ENCODE measurements around the gene RPS6KB2.

RPS6KB2 gene

DNA sequence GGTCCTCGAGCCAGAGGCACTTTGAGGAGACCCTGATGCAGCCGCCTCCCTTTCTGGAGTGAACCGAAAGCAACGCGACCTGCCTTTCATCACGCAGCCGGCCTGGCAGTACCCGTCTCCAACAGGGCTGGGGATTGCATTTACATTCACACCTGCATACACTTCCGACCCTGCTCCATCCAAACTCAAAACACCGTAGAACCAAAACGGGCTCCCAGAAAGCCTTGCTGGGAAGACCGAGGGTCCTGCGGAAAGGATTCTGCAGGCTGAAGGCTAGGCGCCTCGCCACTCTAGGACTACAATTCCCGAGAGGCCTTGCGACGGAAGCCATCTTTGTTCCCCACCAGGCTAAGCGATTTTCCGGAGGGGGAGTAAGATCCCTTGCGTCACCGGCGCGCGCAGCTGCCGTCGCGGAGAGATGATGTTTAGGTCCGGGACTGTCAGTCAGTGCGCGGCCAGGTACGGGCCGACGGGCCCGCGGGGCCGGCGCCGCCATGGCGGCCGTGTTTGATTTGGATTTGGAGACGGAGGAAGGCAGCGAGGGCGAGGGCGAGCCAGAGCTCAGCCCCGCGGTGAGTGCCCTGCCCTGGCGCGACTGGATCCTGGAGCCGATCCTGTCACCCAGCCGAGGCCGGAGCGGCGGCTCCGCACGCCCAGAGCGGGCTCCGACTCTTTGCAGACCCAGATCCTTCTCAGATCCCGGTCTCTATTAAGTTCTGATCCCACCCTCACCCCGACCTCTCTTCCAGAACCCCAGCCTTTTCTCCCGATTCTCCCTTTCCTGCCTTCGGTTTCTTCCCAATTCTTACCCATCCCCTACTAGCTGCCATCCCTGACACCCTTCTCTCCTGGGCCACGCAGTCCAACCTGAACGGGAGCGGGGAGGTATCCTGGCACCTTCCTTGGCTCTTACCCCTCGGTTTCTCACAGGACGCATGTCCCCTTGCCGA lies at the start of gene RPS6KB2:
Gene RPS6KB2, plus strand, starts transcription at position 443 of the 950 bp plus-strand sequence. Its CDS starts 52 bp downstream, at position 495.
- peak; percentile 80 to 100 (median 96) for DNase-seq

DNA sequence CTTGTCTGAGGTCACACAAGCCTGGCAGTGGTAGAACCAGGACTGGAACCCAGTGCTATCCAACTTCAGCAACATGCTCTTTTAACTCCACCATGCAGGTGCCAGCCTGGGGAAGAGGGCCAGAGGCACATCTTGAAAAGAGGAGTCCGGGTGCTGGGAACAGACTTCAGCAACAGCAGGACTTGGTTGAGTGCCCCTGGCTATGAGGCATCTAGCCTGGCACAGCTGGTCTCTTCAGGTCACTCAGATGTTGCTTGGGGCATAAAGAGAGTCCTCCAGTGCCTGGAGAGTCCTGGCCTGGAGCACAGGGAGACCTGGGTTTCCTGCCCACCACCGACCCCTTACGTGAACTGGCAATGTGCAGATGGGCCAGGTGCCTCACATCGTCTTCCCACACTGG lies 49.8 kb upstream of the RPS6KB2 start:
- DNase-seq, result no peak

DNA sequence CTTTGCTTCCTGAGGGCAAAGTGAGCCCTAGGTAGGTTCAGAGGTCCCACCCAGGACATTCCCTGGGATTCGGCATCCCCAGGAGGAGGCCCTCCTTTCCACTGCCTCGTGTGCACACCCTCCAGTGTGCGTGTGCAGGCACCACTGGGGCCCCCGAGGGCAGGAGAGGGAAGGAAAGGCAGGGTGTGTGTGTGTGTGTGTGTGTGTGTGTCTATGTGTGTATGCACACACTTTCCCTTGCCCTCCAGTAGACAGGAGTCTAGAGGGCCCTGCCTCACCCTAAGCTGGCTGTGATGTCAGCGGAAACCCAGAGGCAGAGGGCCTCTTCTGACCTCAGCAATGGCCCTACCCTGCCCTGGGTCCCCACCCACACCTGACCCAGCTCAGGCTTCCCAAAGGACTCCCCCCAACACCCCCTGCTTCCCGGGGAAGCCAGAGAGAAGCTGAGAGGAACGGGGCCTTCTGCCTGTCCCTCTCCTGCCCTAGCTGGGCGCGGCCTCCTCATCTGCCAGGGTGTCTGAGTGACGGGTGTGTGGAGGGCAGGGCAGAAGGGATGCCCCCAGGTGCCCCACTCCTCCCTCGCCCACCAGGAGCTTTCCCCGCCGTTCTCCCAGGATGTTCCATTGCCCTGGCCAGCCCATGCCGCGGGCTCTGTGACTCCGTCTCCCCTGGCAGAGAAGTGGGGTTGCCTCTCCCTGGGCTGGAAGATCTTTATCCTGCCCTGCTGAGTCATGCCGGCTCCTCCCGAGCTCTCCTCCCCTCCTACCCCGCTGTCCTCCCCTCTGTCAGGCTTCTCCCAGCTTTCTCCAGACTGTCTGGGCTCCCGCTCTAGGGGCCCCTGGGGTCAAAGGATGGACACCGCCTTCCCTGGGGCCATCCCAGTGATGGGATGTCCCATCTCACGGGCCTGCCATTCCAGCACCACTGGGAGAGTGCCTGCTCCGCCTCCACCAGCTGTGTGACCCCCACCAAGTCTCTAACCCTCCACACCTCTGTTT lies 48.9 kb upstream of the RPS6KB2 start:
- no peak for DNase-seq

DNA sequence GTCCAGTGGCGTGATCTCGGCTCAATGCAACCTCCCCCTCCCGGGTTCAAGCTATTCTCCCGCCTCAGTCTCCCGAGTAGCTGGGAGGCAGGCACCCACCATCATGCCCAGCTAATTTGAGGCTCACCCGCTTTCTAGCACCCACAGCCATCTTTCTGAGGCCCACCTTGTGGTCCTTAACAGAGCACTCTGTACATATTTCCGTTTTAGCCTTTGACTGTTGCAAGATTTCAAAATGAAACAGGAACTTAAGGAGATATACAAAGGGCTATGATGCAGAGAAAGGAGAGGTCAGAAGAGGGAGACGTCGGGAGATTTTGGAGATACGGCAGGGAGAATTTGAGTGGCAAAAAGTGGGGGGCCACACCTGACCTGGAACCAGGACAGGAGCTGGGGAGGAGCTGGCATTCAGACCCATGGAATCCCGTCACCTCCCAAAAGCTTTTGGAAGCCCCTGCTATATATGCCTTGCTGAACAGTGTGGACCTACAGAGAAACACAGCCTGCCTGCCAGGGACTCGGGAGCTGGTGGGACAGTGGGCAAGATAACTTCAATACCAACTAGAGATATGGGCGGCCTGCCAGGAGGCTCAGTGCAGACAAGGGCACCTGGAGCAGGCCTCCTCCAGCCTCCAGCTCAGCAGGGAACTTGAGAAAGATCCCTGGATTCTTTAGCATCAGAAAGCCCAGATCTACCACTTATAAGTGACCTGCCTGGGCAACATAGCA lies 46.9 kb upstream of the RPS6KB2 start:
- no peak for DNase-seq

DNA sequence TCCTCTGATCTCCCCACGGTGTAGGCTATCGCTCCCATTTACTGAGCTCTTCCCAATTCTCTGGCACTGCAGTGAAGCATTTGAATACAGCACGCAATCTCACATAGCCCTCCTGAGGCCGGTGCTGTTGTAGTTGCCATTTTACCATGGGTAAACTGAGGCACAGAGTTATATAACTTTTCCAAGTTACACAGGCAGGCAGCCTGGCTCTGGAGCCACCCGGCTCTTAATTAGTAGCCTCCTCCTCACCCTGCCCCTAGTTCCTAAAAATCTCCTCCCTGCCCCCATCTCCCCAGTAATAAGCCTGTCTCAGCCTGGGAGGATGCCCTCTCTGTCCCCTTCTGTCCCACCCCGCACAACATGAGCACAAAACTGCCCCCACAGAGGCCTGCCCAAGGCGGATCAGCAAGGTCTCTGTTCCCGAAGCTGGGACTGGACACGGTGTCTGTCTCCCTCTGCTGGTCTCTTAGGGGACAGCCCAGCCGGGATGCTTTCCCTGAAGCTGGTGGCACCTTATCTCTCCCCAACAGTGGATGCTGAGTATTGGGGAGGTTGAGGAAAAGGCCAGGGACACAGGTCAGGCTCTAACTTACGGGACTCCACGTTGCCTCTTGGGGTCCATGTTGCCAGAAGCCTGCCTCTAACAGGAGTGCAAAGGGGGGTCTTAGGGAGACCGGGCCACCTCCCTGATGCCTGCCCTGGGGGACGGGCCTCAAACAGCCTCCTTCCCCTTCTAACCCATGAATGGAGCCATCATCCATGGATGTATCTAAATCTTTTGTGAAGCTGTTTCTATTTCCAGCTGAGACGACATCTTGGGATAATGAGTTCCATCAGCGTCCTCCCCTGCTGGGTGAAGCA lies 45.8 kb upstream of the RPS6KB2 start:
- DNase-seq, result peak in 55 of 58 donors; percentile 4 to 82 (median 63)

DNA sequence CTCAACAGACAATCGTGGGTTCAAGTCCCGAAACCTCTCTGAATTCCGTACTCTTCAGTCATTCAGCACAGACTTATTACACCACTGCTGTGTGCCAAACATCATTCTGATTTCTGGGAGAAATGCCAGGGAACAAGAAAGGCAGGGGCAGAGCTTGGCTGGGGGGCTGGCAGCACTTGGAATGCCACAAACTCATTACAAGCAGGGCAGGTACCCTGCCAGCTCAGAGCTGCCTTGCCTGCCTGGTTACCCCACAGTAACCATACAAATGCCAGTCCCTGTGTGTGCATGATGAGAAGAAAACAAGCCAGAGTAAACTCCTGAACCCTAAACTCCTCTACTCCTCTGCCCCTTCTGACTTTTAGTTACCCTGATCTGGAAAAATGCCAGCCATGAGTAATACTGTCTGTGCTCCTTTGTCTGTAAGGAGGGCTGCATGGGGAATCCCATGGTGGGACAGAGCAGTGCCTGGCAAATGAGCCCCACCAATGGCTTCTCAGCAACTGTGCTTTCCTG lies 43.4 kb upstream of the RPS6KB2 start:
- peak in 42 of 58 donors; percentile 22 to 85 (median 52) for DNase-seq

DNA sequence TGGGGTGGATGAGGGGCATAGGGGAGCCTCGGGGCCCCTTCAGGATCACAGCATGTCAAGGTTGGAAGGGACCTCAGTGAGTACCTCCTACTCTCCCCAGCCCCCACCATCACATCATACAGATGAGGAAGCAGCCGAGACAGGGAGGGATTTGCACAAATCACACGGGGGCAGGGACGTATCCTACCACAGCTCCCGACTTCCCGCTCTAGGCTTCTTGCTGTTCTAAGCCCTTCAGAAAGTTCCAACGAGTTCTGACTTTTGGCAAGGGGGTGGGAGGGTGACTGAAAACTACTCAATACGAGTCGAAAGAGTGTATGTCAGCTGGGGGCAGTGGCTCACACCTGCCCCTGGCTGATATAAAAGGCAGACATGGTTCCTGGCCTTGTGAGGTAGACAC lies 41.2 kb upstream of the RPS6KB2 start:
- no peak for DNase-seq

DNA sequence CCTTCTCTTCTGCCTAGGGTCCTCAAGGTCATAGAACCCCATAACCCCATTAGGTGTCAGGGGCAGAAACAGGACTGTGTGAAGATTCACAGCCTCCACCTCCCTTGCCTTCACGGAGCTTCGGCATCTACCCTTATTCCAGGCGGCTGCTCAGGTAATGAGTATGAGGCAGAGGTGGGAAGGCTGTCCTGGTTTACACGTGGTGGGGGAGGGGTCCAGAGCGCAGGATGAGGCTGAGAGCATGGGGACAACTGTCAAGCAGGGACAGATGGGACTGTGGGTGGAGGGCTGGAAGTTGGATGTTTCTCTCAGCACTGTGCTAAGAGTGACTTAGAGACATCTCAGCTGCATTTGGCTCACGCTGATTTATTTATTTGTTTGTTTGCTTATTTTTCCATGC lies 40.8 kb upstream of the RPS6KB2 start:
- DNase-seq, result no peak

DNA sequence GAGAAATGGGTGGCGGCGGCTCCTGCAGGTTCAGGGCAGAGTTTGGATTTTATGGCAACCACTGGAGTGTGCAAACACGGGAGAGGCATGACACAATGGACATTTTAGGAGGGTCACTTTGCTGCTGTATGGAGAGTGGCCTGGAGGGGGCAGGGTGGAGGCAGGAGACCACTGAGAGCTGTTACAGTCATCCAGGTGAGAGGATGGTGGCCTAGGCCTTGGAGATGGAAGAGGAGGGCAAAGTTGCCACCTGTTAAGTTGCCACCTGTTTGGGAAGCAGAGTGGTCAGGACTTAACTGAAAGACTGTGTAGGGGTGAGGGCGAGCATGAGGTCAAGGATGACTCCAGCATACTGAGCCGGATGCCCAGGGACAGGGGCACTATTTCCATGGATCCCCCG lies 38.8 kb upstream of the RPS6KB2 start:
- DNase-seq, result peak in 1 of 58 donors; percentile 22

DNA sequence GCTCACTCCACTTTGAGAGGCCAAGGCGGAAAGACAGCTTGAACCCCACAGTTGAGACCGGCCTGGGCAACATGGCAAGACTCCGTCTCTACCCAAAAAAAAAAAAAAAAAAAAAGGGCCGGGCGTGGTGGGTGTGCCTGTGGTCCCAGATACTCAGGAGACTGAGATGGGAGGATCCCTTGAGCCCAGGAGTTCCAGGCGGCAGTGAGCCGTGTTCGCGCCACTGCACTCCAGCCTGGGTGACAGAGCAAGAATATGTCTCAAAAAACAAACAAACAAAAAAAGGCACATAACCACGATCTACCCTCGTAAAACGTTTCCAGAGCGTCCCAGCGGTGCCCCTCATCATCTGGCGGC lies 37.4 kb upstream of the RPS6KB2 start:
- no peak for DNase-seq

DNA sequence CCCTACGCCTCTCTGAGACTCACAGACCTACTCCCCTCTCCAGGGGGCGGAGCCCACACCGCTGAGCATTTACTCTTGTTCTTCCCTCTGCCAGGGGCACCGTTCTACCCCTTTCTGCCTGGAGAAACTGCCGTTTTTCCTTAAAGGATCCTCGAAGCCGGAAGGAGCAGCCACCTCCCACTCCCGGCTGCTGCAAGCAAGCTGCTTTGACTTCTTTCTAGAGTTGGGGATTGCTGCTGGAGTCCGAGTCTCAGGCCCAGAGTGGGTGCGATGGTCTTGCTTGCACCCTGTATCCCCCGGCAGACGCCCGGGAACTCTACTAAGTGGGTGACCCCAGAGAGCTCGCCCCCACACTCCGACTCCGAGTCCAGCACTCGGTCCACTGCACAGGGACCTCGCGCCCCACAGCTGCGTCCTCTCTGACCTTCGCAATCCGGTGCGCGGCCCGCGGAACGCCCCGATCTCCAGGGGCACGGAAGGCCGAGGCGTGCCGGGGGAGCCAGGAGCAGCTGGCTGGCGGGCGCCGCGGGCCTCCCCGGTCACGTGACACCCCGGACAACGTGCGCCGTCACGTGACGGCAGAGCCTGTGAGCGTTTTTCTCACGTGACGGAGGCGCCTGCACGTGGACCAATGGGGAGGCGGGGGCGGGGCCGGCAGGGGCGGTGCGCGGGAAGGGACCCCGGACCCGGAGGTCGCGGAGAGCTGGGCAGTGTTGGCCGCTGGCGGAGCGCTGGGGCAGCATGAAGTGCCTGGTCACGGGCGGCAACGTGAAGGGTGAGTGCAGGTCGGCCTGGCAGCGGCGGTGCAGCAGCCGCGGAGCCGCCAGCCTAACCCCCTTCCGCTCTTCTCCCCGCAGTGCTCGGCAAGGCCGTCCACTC lies 36.8 kb upstream of the RPS6KB2 start, which contains the start of gene RAD9A:
Gene RAD9A, plus strand, starts transcription at position 683 of the 879 bp plus-strand sequence. Its CDS starts 59 bp downstream, at position 742.
- DNase-seq, result peak; percentile 39 to 97 (median 90)

DNA sequence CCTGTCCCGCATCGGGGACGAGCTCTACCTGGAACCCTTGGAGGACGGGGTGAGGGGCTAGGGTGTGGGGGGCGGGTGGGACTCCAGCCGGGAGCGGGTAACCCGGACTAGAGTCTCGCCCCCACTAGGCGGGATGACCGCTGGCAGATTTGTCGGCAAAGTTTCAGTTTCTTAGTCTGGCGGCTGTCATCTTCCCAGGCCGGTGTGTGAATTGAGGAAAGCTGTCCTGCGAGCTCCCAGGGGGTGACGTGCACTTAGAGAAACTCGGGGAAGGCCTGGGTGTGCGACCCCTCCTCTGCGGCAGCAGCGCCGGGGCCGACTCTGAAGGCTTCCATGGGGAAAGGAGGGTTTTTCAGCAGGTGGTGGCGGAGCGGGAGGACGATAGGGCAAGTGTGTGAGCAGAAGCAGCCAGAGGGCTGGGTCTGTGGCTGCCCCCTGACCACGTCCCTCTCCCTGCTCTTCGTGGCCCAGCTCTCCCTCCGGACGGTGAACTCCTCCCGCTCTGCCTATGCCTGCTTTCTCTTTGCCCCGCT lies 36.0 kb upstream of the RPS6KB2 start:
- no peak for DNase-seq

DNA sequence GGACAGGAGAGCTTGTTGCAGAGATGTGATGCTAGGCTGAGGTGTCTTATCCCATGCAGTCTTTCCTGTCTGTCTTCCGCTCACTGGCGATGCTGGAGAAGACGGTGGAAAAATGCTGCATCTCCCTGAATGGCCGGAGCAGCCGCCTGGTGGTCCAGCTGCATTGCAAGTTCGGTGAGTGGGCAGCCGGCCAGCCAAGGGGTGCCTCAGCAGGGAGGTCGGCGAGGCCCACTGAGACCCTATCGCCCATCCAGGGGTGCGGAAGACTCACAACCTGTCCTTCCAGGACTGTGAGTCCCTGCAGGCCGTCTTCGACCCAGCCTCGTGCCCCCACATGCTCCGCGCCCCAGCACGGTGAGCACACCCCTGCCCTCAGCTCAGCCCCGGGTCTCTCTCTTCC lies 34.9 kb upstream of the RPS6KB2 start:
- DNase-seq, result no peak

DNA sequence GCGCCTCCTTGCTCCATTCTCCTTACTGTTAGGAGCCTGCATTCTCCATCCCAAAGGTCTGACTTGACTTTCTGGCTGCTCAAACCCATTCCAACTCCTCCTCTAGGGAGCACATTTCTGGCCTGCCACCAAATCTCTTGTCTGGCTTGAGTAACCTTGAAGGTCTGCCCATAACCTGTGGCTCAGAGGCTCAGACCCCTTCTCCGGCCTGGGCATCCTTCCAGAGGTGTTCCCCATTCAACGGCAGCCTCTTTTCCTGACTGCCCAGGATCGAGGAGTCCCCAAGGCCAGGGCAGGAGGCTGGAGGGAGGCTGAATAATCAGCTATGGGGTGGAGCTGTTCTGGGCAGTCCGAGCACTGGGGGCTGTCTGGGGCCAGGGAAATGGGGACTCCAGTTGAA lies 34.3 kb upstream of the RPS6KB2 start:
- no peak for DNase-seq

DNA sequence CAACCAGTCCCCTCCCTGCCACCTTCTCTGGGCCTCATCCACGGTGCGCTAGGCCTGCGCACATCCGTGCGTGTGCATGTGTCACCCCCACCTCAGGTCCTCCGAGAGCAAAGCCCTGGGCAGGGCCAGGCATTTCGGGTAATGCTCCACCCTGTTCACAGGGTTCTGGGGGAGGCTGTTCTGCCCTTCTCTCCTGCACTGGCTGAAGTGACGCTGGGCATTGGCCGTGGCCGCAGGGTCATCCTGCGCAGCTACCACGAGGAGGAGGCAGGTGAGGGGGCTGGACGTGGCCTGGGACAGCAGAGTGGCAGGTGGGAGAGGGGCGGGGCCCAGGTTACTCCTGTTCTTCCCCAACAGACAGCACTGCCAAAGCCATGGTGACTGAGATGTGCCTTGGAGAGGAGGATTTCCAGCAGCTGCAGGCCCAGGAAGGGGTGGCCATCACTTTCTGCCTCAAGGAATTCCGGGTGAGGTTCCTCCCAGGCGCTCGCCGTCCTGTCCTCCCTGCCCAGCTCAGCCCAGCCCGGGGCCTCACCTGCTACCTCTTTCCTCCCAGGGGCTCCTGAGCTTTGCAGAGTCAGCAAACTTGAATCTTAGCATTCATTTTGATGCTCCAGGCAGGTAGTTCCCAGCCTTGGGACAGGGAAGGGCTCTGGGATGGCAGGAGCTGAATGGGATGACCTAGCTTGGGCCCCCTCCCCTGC lies 32.6 kb upstream of the RPS6KB2 start:
- DNase-seq, result no peak

DNA sequence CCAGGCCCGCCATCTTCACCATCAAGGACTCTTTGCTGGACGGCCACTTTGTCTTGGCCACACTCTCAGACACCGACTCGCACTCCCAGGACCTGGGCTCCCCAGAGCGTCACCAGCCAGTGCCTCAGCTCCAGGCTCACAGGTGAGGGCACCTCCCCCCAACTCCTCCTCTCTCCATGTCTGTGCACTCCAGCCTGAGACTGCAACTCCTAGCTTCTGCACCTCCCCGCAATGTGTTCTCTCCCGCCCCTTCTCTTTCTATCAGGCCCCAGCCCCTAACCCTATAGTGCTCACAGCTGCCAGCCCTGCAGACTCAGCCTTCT lies 32.1 kb upstream of the RPS6KB2 start:
- DNase-seq, result no peak

DNA sequence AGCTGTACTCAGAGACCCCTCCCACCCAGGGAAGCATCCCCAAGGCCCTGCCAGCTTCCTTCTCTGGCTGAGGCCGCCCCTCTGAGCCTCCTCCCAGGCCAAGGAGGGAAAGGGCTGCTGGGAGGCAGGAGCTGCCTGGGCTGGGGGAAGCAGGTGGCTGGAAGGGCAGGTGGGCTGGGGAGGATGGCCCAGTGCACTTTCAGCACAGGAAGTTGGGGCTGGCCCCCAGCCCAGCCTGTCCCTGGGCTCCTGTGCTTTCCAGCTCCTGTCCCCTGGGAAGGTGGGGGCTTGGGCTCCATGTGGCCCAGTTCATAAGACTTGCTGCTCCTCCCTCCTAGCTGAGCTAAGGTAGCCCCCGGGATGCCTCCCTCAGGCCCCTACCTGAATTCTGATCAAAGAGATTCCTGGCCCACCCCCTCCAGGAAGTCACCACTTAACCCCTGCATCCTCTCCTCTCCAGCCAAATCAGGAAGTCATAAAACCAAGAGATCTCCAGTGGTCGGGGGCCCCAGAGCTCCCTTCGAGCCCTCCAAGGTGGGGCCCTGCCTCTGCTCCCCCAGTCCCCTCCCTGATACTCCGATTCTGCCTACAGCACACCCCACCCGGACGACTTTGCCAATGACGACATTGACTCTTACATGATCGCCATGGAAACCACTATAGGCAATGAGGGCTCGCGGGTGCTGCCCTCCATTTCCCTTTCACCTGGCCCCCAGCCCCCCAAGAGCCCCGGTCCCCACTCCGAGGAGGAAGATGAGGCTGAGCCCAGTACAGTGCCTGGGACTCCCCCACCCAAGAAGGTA lies 31.5 kb upstream of the RPS6KB2 start:
- DNase-seq, result no peak
